ENCODE data around the gene CNTNAP5.

Gene CNTNAP5

DNA sequence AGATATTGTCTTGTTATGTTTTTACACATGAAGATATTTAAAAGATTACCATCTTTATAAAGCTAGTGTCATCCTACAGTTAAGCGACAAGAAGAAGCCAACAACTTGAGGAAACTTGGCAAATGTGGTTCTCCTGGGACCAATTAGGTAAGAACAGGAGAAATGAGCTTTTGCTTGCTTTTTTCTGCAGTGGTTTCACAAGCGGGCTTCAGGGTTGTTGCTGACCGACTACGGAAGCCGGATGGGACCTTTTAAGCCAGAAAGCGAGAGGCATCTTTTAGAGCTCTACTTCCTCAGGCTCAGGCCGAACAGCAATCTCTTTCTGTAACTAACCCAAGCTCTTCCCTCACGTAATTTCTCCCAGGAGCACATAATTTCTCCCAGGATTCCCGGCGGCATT, 256.5 kb downstream of the CNTNAP5 start:
- DNase-seq: no peak

DNA sequence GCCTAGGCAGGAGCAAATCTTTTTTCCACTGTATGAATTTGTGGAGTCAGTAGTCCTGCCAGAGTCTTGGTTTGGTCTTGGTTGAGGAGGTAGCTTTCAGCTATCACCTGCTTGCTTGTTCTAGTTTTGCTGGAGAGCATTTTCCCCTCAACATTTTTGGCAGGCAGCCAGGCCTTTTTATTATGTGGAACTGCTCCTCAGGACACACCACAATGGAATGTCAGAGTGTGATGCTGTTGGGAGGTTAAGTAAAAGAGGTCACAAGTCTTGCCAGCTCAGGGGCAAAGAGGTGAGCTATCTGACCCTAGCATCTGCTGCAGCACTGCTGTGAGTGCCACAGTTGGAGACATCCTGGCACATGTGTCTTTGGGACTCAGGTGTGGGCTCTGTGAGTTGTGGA, 258.0 kb downstream of the CNTNAP5 start:
- peak; percentile 11 to 41 for DNase-seq

DNA sequence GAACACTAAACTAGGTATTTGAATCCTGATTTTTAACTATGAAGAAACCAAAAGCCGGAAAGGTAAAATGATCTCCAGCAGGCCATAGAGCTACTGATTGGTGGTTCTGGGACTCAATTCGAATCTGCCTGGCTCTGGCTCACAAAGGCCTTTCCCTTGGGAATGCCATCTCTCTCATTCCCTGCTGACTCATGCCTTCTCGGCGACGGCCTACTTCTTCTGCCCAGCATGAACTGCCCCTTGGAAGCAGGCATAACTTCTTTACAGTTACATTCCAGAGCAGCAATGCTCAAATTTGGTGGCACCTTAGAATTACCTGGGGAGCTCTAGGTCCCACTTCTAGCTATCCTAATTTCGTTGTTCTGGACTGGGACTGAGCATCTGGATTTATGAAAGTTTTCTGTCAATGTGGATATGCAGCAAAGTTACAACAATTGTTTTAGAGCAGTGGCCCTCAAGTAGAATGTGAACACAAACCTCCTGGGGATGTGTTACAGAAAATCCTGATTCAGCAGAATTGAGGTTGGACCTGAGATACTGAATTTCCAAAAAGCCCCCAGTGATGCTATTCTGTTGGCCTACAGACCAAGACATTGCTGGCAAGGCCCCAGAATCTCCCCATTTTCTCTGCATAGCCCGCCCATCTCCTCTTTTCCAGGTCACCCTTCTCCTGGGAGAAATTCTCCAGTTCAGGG, 261.1 kb downstream of the CNTNAP5 start:
- DNase-seq: no peak

DNA sequence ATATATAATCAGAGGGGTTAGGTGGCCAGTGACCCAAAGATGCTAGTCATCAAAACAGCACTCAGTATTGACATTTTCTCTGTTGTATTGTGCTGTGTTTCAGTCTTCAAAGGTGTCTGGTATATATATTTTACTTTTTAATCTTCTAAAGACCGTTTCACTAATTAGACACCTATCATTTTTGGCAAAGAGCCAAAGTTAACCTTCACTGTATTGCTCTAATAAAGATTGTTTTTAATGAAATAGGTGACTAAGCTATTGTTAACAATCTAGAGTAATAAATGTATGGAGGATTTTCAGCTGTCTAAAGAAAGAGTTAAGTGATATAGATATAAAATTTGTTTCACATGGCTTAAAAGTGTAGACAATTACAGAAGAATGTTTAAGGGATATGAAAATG, 264.0 kb downstream of the CNTNAP5 start:
- no peak for DNase-seq

DNA sequence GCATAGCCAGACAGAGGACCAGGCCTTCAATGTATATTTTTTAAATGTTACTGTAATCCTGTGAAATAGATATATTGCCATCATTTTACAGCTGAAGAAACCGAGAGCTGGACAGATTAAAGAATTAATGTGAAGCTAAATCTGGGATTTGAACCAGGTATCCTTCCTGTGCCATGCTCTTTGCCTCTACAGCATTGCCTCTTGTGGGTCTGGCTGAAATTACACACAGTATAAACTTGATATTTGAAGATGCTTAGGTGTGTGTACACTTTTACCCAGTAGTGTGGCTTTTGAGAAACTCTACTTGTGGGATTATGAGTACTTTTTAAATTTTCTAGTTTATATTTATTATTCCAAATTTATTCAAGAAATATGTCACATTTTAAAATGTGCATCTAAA, 264.5 kb downstream of the CNTNAP5 start:
- DNase-seq: no peak

DNA sequence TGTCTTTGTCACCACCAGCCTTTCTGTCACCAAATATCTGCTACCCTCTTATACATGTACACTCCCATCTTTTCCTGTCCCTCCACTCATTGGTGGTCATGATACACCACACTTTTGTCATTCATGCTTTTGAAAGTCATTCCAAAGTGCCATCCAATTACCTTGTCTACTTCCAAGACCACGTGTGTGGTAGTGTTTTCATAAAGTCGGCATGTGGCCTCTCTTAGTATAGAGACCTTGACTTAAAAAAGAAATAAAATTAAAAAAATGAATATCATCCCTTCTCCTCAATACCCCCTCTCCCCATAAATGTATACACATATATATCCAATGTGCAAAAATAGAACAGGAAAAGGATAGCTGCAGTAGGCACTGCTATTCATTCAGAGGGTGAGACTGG, 271.4 kb downstream of the CNTNAP5 start:
- peak in 1 of 2 experiments; percentile 2 for DNase-seq

DNA sequence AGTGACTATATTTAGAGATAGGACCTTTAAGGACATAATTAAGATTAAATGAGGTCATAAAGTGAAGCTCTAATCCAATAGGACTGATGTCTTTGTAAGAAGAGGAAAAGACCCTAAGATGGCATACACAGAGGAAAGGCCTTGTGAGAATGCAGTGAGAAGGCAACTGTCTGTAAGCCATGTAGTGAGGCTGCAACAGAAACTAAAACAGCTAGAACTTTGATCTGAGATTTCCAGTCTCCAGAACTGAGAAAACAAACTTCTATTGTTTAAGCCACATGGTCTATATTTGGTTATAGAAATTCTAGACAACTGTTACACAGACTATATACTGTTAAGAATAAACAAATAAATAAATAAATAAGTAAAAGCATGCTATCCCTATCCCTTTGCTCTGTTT, 276.8 kb downstream of the CNTNAP5 start:
- DNase-seq: no peak

DNA sequence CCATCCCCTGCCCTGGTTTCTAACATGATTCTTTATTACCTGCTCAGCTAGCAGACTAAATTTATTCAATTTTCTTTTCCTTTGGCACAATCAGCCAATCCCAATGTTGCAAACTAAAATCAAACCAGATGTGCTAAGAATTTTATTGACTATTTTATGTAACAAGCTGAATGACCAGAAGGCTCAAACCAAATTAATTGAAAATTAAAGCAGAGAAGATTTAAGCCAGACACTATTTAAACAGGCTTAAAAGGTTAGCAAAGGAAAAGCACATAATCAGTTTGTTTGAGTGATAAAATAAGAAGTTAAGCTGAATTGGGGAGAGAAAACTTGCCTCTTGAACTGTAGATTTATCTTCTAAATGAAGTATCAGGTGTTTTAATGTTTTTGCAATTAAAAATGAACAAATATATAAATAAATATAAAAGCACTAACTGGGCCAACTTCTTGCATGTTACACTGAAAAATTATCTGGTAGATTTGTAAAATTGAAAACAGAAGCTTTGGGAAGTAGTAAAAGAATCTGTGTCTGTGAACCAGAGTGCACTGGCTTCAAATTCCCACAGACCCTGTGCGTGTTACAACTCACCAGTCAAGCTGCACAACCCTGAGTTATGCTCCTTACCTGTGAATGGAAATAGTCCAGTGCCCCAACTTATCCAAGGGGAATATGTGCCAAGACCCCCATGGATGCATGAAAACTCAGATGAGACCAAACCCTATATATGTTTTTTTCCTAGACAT, 283.4 kb downstream of the CNTNAP5 start:
- DNase-seq: no peak

DNA sequence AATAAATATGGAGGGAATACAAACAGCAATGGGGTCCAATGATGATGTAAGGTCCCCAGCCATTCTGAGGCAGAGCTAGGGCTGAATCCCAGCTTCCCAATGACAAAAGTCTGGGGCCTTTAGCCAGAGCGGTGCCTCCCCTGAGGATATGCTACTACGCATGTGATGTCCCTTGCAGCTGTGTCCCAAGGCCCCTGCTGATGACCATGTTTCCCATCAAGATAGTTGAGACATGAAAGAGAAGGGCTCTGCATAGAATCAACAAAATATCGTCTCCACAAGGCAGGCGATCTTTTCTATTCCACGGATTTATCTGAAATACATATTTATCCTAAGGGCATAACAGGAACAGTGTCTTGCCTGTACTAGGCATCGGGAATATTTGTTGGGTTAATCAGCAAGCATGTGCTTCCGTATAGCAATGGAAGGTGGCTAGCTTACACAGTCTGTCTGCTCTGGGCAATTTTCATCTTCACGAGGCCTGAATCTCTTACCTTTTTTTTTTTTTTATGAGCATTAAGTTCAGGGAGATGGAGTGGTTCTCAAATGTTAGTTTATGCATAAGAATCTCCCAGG, 284.6 kb downstream of the CNTNAP5 start:
- DNase-seq: no peak

DNA sequence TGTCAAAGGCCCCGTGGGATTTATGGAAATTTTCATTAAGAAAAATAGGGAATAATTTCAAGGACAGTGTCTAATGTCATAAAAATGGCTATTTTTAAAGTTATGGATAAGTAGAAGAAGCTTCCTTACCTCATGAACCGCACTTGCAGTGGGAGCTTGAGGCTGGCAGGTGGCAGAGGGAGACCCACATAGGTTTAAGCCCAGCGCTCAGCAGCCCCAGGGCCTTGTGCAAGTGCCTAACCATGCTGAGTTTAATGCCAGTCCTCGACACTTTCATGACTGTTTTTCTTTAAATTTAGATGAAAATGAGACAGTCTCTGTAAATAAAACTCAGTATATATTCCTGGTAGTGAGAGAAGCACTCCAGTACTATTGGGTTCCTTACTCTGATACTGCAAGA, 285.6 kb downstream of the CNTNAP5 start:
- no peak for DNase-seq

DNA sequence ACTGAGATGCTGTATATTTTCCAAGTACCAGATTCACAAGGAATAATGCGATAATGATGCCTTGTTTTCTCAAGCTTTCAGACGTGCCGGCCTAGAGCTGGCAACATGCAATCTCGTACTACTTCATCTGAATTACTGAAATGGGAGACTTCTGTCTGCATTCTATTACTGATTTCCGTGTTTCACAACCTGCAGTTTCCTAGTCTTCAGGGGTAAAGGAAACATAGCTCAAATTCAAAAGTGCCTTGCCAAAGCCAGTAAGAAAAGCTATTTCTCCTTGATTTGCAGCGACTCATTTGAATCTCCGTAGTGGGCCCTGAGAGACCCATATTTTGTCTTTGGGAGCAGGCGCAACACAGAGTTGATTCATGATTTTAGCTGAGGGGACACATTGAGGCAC, 289.0 kb downstream of the CNTNAP5 start:
- DNase-seq: no peak

DNA sequence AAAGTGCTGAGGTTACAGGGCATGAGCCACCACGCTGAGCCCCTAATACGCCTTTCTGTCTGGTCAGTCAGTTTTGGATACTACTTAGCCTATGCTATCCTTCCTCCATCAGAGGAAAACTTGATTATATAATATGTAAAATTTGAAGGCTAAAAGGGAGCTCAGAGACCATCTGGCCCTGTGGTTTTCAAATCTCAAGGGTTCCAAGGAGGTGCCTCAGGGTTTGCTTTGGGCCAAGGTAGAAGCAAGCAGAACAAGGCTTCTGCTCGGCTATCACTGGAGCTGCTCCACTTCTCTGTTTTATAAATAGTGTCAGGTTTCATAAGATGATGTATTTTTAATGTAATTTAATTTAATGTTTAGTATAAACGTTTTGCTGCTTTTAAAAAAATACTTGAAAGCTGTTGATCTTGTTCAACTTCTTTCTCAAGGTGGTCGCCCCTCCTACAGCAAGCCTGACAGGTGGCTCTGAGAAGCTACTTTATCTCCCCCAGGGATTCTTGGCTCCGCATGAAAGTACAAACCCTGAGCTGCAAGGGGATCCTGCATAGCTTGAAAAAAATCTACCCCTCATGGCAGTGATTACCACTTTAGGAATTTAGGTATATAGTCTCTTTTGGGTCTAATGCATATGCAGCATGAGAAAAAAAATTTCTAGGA, 290.3 kb downstream of the CNTNAP5 start:
- DNase-seq: no peak

DNA sequence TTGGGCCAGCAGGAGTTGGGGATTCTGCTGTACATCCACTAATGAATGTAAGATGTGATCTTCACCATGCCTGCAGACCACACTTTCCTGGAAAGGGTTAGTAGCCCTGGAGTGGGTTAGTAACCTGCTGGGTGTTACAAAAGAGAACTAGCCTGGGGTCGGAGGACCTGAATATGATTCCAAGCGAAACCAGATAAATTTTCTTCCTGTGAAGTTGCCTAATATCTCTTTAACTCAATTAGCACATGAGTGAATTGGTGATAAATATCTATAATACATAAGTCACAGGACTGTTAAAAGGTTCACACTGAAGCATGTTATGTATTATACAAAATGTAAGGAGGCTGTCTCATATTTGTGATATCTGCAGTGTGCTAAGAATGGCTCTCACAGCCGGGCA, 291.0 kb downstream of the CNTNAP5 start:
- DNase-seq: no peak

DNA sequence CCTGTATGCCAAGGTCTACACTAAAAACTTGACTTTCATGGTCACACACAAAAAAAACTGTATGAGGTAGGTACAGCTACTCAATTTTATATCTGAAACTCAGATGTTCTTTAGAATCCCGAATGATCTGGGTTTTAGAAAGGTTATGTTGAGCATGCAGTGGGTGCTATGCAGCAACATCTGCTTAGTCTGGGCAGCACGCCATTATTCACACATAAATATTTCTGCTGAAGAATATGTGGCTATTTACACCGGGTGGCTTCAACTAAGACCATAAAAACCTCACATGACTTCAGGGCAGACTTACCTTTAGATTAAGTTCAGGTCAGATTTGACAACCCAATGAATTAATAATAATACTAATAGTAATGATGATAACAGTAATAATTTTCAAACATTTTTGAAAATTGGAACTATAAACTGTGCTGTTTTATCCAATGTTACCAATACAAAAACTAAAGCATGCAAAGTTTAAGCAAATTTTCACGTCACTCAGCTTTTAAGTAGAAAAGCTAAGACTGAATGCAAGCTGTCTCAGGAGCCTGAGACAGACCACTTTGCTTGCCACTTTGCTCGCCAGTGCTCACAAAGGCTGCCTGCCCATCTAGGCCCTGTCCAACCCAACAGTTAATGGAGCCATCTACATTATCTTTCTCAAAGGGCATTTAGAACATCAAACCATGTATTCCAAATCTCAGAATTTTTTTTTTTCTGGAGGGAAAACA, 292.0 kb downstream of the CNTNAP5 start:
- no peak for DNase-seq

DNA sequence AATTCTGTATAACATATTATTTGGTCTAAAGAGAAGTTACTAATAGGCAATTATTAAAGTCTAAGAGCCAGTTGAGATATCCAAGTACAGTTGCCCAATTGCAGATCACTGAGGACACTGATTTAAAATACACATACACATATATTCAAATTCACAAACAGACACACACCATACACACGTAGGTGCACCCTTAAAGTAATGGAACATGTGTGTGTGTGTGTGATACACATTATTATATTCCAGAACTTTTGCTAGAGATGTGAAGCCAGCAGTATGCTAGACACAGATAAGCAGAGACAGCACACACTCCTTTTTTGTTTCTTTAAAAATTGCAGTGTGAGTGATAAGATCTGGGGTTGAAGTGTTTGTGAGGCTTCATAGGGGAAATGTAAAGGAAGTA, 292.5 kb downstream of the CNTNAP5 start:
- no peak for DNase-seq

DNA sequence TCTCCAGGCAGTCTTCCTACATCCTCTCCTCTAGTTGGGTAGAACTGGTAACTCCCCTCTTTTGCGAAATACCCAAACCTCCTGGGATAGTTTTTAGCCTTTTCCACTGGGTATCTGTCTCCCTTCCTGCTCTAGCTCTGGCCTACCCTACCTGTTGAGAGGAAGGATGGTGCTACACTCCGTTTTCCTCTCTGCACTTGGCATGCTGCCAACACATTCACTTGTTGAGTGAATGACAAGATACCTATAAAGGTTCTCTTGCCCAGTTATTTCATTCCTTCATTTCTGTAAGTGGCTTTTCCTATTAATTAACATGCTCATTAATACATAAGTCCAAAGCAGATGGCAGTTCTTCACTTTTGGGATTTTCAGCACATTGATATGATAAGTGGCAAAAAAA, 293.8 kb downstream of the CNTNAP5 start:
- DNase-seq: peak; percentile 5 to 41

DNA sequence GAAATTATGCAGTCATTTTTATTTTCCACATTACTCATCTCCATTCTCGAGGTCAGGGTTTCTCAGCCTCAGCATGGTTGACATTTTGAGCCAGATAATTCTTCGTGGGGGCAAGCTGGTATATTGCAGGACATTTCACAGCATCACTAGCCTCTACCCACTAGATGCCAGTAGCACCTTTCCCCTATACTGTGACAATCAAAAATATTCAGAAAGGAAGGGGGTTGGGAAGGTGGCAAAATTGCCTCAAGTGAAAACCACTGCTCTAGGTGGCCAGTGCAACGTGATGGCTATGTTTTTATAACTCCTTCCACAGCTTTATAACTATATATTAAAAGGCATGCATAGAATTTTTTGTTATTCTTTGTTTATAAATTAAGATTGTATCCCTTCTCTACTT, 294.5 kb downstream of the CNTNAP5 start:
- no peak for DNase-seq

DNA sequence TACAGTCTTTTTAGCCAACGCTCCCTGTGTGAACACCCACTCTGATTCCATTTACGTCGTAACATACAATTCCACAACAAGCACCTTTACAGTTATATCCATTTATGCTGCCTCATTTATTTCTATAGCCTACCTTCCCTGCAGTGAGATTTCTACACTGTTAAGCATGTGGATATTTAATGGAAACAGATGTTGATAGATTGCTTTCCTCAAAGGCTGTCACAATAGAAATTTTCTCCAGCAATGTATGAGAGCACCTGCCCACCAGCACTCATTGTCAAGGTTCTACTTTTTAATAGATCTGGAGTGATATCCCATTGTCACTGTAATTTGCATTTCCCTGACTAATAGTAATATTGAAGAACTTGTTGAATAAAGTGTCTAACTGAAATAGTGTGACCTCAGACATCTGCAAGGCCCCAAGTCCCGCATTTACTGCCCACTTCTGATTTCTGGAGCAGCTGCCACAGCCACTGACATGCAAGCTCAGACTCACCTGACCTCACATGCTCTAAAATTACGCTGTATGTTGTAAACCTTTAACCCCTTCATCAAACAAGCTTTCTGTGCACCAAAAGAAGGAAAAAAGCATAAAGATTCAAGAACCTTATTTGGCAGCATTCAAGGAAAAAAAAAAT, 295.1 kb downstream of the CNTNAP5 start:
- DNase-seq: peak in 1 of 2 experiments; percentile 11

DNA sequence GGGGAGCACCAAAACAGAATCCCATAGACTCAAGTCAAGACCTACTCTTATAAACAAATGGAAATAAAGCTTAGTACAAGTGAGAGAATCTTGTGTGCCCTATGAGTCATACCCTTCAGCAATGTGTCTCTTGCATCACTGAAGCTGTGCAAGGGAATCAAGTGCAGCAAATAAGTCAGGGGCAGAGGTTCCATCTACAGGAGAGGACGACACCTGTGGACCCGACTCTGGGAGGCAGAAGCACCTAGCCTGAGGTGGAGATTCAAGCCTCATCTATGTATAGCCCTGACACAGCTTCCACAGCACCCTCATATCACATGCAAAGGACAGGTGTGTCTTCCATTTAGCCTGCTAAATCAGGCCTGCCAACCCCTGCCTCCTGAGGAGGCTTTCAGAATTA, 298.2 kb downstream of the CNTNAP5 start:
- DNase-seq: no peak

DNA sequence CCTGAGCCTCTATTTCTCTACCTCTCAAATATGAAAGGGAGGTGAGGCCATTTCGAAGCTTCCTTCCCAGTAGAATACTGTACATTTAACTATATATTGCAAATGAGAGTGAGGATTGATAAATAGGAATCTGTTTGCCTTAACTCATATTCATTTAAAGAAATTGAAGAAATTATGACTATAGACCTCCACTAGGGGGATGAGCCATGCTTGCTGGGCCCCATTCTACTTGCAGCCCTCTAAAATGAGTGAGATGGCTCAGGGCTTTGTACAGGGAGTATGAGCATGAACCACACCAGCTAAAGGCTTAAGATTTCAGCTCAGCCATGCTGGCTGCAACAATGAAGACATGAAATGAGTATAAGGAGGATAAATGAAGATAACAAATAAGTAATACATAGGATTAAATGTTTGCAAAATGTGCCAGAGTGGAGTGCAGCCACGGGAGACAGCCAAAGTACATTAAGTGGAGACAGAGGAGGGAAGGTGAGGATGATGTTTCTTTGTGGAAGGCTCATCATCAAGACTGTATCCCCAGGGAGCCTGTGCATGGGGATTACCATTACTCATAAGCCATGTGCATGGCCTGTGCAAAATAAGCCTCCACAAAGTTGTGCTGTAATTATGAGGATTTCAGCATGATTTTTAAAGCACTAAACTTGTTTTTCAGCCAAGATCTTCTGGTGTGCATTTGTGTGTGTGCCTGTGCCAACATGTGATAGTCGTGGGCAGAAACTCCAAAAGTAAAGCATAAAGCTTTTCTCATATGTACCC, 300.8 kb downstream of the CNTNAP5 start:
- DNase-seq: no peak

DNA sequence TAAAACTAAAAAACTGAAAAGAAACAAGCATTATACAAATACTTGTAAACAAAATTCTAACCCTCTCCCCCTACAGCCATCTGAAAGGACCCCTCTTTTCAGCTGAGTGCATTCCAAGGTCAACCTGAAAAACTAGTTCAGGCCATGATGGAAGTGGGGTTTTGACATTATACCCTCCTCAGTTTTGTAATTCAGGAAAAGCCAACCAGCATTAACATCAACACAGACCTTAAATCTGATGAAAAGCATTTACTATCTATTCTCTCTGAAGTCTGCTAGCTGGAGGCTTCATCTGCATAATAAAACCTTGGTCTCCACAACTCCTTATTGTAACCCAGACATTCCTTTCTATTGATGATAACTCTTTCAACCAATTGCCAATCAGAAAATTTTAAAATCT, 302.2 kb downstream of the CNTNAP5 start:
- no peak for DNase-seq

DNA sequence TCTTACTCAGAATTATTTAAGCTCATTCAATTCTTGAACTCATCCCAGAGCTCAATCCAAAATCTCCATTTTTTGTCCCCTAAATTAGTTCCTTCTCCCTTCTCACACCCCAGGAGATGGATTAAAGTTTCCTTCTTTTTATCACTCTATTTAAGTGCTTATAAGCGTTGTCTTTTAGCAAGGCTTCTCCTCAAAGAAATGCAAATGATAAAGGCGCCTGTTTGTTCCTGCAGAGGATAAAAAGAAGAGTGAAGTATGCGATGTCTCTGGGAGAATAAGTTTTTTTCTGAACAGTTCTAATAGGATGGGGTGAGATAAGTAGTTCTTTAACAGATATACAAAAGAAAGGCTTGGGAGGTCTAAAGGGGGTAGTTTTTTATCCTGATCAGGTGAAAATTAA, 303.3 kb downstream of the CNTNAP5 start:
- DNase-seq: no peak

Measured in NCI-H187 (cell line).